NCI-H2196 (cell line): ENCODE measurements around the gene LDHB.
"Not testable (repeated sequence)": the region's sequence is repeated elsewhere in the genome, so short reads cannot be mapped to it uniquely, and the experiment has no call there.

Experiments
- DNase-seq: peaks from one replicate; lab custom pipeline; 2025; ENCODE audit not compliant: unreplicated experiment; lab: John Stamatoyannopoulos, UW

Gene LDHB

GRCh38 chr12:21657326-21658077, at the start of gene LDHB:
TSS of gene LDHB (minus strand) at chr12:21657842. CDS start at chr12:21654671, 3,171 bp downstream.
- peak; percentile 97 for DNase-seq

- DNase-seq, result no peak
Measured at GRCh38 chr12:21704847-21705246, 47.2 kb upstream of the LDHB start.

GRCh38 chr12:21699851-21700250, 42.2 kb upstream of the LDHB start:
- no peak for DNase-seq

DNA sequence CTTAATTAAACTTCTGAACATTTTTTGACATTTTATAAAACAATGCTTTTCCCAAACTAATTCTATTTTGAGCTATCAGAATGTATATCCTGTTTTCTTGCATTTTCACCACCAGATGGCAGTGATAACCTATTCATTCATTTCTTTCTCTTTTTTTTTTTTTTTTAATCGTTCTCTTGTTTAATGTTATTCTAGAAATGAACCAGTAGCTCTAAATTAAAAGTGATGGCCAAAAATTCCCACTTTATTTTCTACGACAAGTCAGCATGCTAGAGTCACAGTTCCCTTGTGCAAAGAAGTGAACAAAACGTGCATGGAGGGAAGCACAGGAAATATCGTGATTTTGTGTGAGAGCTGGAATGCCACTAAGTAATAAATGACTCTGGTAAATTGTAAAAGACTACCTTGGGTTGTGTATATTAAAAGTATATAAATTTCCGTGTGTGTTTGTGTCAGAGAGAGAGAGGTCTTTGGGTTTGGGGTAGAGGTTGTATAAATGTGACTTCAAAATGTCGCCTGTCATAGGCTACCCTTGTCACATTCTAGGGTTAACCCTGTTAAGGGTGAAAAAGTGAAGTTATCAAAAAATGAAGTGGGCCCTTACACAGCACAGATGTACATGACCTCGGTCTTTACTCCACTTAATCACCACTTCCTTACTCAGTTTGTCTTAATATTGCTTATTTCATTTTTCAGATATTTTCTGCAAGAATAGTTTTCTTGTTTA, 40.4 kb upstream of the LDHB start:
- DNase-seq, result peak; percentile 66

- no peak for DNase-seq
Measured at GRCh38 chr12:21696625-21697024, 39.0 kb upstream of the LDHB start.

- DNase-seq, result no peak
Measured at GRCh38 chr12:21695986-21696385, 38.3 kb upstream of the LDHB start.

DNA sequence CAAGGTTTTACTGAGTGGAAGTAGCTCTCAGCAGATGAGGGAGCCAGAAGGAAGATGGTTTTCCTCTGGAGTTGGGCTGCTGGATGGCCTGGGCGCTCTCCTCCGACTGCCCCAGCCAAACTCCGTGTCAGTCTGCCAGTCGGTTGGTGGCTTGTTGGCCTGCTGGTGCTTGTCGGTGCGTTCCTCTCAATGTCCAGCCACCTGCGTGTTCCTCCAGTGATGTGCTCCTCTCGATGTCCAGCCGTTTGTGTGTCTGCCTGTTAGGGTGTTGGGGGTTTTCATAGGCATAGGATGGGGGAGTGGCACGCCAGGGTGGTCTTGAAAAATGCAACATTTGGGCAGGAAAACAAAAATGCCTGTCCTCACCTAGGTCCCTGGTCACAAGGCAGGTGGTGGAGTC, 37.0 kb upstream of the LDHB start:
- DNase-seq, result no peak

GRCh38 chr12:21691515-21691914, 33.9 kb upstream of the LDHB start:
- DNase-seq, result no peak

GRCh38 chr12:21690704-21691368, 33.2 kb upstream of the LDHB start:
- no peak for DNase-seq

GRCh38 chr12:21683115-21683514, 25.5 kb upstream of the LDHB start:
- no peak for DNase-seq

GRCh38 chr12:21678959-21679358, 21.3 kb upstream of the LDHB start:
- no peak for DNase-seq

- no peak for DNase-seq
Measured at GRCh38 chr12:21677622-21678277, 20.1 kb upstream of the LDHB start.

GRCh38 chr12:21677204-21677603, 19.6 kb upstream of the LDHB start:
- DNase-seq, result no peak

GRCh38 chr12:21676776-21677175, 19.1 kb upstream of the LDHB start:
- no peak for DNase-seq

DNA sequence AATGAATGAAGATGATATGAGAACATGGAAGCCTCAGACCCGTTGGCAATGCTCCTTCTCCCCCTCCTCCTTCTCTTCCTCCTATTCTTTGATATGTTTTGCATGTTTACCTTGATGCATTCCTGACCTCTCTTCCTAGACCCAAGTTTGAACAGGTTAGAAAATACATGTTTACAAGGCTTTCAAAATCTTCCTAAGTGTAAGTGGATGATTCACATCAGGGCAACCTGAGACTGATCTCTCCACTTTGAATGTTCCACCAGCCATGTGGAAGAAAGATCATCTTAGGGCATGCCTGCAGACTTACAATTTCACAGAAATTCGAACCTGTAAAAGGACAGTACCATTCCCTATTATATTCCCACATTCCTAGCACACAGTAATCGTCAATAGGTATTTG, 18.0 kb upstream of the LDHB start:
- no peak for DNase-seq

DNA sequence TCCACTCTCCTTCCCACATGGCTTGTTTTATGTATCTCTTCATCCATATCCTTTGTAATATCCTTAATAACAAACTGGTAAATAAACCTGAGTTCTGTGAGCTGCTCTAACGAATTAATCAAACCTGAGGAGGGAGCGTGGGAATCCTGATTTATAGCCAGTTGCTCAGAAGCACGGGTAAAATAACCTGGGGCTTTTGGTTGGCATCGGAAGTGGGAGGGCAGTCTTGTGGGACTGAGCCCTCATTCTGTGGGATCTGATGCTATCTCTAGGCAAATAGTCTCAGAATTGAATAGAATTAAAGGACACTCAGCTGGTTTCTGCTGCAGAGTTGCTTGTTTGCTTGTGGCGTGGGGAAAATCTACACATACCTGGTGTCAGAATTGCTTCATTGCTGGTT, 17.5 kb upstream of the LDHB start:
- DNase-seq, result no peak

DNA sequence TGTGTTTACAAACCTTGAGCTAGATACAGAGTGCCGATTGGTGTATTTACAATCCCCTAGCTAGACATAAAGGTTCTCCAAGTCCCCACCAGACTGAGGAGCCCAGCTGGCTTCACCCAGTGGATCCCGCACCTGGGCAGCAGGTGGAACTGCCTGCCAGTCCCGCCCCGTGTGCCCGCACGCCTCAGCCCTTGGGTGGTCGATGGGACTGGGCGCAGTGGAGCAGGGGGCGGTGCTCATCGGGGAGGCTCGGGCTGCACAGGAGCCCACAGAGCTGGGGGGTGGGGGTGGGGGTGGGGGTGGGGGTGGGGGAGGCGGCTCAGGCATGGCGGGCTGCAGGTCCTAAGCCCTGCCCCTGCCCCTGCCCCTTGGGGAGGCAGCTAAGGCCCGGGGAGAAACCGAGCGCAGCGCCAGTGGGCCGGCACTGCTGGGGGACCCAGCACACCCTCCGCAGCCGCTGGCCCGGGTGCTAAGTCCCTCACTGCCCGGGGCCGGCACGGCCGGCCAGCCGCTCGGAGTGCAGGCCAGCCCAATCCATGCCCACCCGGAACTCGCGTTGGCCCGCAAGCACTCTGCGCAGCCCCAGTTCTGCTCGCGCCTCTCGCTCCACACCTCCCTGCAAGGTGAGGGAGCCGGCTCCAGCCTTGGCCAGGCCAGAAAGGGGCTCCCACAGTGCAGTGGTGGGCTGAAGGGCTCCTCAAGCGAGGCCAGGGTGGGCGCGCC, 16.3 kb upstream of the LDHB start:
- not testable (repeated sequence) for DNase-seq

DNA sequence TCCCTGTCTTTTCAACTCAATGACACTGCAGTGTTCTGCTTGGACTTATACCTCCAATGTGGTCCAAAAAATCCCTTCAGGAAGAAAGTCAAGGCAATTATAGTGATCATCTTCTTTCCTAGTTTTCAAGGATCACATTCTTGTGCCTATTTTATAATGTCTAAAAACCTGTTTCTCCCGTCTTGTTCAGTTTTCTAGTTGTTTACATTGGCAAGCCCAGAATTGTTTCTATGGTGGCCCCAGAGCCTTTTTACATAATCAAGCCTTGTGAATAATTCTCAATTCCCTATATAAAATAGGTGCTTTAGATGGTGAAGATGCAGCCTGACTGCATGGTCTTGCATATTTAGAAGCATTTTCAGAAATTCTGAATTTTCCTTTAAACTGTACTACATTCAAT, 14.5 kb upstream of the LDHB start:
- peak; percentile 26 for DNase-seq

- no peak for DNase-seq
Measured at GRCh38 chr12:21666722-21667121, 9.1 kb upstream of the LDHB start.

DNA sequence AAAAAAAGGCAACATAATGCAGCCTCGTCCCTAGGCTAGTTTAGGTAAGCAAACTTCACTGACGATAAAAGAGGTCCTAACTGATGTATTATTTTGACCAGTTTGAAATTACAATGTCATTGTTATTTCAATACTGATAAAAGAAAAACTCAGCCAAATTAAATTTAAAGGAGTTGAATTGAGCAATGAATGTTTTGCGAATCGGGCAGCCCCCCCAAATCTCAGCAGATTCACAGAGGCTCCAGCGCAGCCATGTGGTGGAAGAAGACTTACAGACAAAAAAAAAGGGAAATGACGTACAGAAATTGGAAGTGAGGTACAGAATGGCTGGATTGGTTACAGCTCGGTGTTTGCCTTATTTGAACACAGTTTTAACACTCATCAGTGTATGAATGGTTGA, 8.2 kb upstream of the LDHB start:
- DNase-seq, result no peak
